ENCODE results near the gene RNF144A. TPM values are rescaled to one million over a fixed set of nuclear protein-coding genes. Genes with fewer than 3 reads are reported as not detected.

Gene RNF144A
- polyA plus RNA-seq, 1 of the 3 experiments (the other 2 are of a cell fraction) = 15.6 TPM

DNA sequence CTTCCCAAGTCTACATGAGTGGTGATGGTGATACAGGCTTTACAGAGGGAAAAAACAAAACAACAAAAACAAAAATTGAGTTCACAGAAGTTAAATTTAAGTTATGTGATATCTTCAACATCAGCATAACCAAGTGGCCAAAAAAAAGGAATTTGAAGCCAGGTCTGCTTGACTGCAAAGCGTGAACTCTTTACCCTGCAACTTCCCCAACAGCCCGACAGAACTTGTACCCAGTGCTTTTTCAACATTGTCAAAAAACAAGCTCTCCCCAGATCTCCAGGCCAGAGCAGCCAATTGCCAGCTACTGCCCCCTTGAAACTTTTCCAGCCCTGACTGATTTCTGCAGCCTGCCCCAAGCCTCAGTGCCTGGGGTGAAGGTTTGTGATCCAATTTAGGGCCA, 76.7 kb downstream of the RNF144A start:
- H3K4me1 ChIP-seq (ENCODE audit: control insufficient read depth in 1 of 2, insufficient read depth in 2 of 2, low read depth in 1 of 2, low read length in 1 of 2) = peaks cover 0 to 46% of the 10 kb centered on the region in 2 experiments; a peak in 2 of 4 replicates
- H3K27ac ChIP-seq (ENCODE audit: low read depth in 2 of 2, low read length in 1 of 2) = peak overlapping the region in 1 of 2 experiments; percentile 100; a peak in 2 of 4 replicates
- no peak overlapping the region for H2AFZ ChIP-seq (ENCODE audit: low read depth)
- no peak for TF ChIP-seq GABPA (IDR thresholded peaks at IDR 0.05; ENCODE audit: low read depth)
- TF ChIP-seq TCF12 (IDR thresholded peaks at IDR 0.05) = no peak
- TF ChIP-seq SMC3 (IDR thresholded peaks at IDR 0.05; ENCODE audit: low read depth, low read length) = no peak
- TF ChIP-seq JUND (IDR thresholded peaks at IDR 0.05) = no peak
- TF ChIP-seq EP300 (IDR thresholded peaks at IDR 0.05; ENCODE audit: borderline replicate concordance in 1 of 2, low read depth in 1 of 2, low read length in 1 of 2) = no peak
- no peak for TF ChIP-seq POLR2AphosphoS5 (IDR thresholded peaks at IDR 0.05; ENCODE audit: low read depth, low read length)
- TF ChIP-seq CHD2 (IDR thresholded peaks at IDR 0.05; ENCODE audit: low read length, partially characterized antibody) = no peak
- TF ChIP-seq, protein P1, sequence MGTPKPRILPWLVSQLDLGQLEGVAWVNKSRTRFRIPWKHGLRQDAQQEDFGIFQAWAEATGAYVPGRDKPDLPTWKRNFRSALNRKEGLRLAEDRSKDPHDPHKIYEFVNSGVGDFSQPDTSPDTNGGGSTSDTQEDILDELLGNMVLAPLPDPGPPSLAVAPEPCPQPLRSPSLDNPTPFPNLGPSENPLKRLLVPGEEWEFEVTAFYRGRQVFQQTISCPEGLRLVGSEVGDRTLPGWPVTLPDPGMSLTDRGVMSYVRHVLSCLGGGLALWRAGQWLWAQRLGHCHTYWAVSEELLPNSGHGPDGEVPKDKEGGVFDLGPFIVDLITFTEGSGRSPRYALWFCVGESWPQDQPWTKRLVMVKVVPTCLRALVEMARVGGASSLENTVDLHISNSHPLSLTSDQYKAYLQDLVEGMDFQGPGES (IDR thresholded peaks at IDR 0.05; ENCODE audit: low read depth, low read length) = no peak
- TF ChIP-seq MAX (IDR thresholded peaks at IDR 0.05; ENCODE audit: low read depth) = no peak
- TF ChIP-seq ZBTB33 (IDR thresholded peaks at IDR 0.05; ENCODE audit: borderline replicate concordance, low read depth) = no peak
- TF ChIP-seq RAD21 (IDR thresholded peaks at IDR 0.05; ENCODE audit: low read length) = no peak
- no peak for TF ChIP-seq ELF1 (IDR thresholded peaks at IDR 0.05)
- TF ChIP-seq, protein P2, sequence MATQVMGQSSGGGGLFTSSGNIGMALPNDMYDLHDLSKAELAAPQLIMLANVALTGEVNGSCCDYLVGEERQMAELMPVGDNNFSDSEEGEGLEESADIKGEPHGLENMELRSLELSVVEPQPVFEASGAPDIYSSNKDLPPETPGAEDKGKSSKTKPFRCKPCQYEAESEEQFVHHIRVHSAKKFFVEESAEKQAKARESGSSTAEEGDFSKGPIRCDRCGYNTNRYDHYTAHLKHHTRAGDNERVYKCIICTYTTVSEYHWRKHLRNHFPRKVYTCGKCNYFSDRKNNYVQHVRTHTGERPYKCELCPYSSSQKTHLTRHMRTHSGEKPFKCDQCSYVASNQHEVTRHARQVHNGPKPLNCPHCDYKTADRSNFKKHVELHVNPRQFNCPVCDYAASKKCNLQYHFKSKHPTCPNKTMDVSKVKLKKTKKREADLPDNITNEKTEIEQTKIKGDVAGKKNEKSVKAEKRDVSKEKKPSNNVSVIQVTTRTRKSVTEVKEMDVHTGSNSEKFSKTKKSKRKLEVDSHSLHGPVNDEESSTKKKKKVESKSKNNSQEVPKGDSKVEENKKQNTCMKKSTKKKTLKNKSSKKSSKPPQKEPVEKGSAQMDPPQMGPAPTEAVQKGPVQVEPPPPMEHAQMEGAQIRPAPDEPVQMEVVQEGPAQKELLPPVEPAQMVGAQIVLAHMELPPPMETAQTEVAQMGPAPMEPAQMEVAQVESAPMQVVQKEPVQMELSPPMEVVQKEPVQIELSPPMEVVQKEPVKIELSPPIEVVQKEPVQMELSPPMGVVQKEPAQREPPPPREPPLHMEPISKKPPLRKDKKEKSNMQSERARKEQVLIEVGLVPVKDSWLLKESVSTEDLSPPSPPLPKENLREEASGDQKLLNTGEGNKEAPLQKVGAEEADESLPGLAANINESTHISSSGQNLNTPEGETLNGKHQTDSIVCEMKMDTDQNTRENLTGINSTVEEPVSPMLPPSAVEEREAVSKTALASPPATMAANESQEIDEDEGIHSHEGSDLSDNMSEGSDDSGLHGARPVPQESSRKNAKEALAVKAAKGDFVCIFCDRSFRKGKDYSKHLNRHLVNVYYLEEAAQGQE (IDR thresholded peaks at IDR 0.05; ENCODE audit: low read depth, low read length) = no peak
- TF ChIP-seq RXRA (IDR thresholded peaks at IDR 0.05; ENCODE audit: borderline replicate concordance, low read depth) = no peak
- no peak for TF ChIP-seq EZH2phosphoT487 (IDR thresholded peaks at IDR 0.05; ENCODE audit: borderline replicate concordance, low read depth)
- no peak for TF ChIP-seq USF1 (IDR thresholded peaks at IDR 0.05; ENCODE audit: borderline replicate concordance, low read depth)
- TF ChIP-seq GATA2 (CRISPR knock-in tag; IDR thresholded peaks at IDR 0.05) = no peak
- H3K27me3 ChIP-seq (ENCODE audit: insufficient read depth) = no peaks in the 10 kb centered on the region
- H3K4me3 ChIP-seq (ENCODE audit: low read depth in 2 of 2, low read length in 1 of 2) = no peak overlapping the region
- no peaks in the 10 kb centered on the region for H3K79me2 ChIP-seq (ENCODE audit: insufficient read depth)
- no peaks in the 10 kb centered on the region for H3F3A ChIP-seq (replicated peaks; ENCODE audit: insufficient read depth)
- no peak for DNase-seq
- H3K9me3 ChIP-seq = no peaks in the 10 kb centered on the region
- ChIA-PET CTCF (interaction anchor here (0.7 to 15.5 kb wide), 17 partner anchors 10 to 100 kb away, joined by 3 to 128 read pairs (median 4); partner anchors contain the start of gene RNF144A), POLR2A (interaction anchor here (0.5 to 2.4 kb wide), 7 partner anchors 11 to 76 kb away, joined by 3 to 13 read pairs (median 5); no protein-coding TSS in a partner anchor)
- H3K9ac ChIP-seq = no peak overlapping the region
- H4K20me1 ChIP-seq (ENCODE audit: insufficient read depth) = no peaks in the 10 kb centered on the region
- H3K36me3 ChIP-seq (replicated peaks in 1 of 2; ENCODE audit: control insufficient read depth in 1 of 2, insufficient read depth in 2 of 2, low read length in 1 of 2) = peaks cover 0 to 21% of the 10 kb centered on the region in 2 experiments
- 81% methylated on average over 2 of the region's 2 CpGs for WGBS (ENCODE audit: low lambda C conversion rate)
- H3K4me2 ChIP-seq = no peak overlapping the region
- H3K9me2 ChIP-seq = no peaks in the 10 kb centered on the region
